Measurements from ENCODE around the gene CCDC187. TPM values are rescaled to one million over a fixed set of nuclear protein-coding genes. Genes with fewer than 3 reads are reported as not detected.
A peak's percentile ranks its signal among the peaks of the same experiment; 100 is the strongest.

CCDC187 gene
- total RNA-seq, 1 experiment from 2014 or later, result not detected

DNA sequence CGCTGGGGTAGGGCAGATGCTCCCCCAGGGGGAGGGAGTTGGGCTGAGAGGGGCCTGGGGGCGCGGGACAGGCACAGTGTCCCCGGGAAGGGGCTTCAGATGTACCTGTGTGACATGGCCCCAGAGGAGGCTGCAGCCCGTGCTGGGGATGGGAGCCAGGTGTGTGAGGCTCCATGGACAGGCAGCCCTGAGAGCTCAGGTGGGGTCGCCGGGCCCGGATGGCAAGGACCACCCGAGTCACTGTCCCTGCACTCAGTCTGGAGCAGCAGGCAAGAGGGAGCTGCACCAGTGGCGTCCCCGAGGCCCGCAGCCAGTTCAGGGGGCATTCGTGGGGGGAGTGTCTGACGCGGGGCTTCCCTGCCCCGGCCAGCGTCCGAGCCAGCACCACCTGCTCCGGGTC lies 18.9 kb downstream of the CCDC187 start:
- Histone ChIP-seq H3K27me3 (replicated peaks; ENCODE audit: insufficient read depth, low read depth, low read length, poor library complexity) (no peaks in the 10 kb centered on the region), H3K9me3 (ENCODE audit: low read depth, low read length, poor library complexity, severe bottlenecking) (no peaks in the 10 kb centered on the region), H3K27ac (ENCODE audit: low read depth, low read length, poor library complexity, severe bottlenecking) (no peak overlapping the region), H3K4me3 (ENCODE audit: low read depth, low read length, poor library complexity, severe bottlenecking) (no peak overlapping the region), H3K4me1 (ENCODE audit: insufficient read depth, low read length, poor library complexity, severe bottlenecking) (peaks cover 5% of the 10 kb centered on the region), H3K36me3 (ENCODE audit: insufficient read depth, low read length, poor library complexity, severe bottlenecking) (no peaks in the 10 kb centered on the region)
- ChIA-PET POLR2A (ENCODE audit: low non-redundant PET) (no interaction called here), CTCF (interaction anchor here (1.8 kb wide), 1 partner anchor 114 kb away, joined by 3 read pairs; no protein-coding TSS in a partner anchor)
- intact Hi-C loops (cut with micrococcal nuclease; ENCODE audit: unreplicated experiment), result loop anchor here (5.0 kb wide), 1 partner anchor 683 kb away; no protein-coding TSS in a partner anchor
- no peak for DNase-seq (ENCODE audit: low spot score)
- TF ChIP-seq, protein P1, sequence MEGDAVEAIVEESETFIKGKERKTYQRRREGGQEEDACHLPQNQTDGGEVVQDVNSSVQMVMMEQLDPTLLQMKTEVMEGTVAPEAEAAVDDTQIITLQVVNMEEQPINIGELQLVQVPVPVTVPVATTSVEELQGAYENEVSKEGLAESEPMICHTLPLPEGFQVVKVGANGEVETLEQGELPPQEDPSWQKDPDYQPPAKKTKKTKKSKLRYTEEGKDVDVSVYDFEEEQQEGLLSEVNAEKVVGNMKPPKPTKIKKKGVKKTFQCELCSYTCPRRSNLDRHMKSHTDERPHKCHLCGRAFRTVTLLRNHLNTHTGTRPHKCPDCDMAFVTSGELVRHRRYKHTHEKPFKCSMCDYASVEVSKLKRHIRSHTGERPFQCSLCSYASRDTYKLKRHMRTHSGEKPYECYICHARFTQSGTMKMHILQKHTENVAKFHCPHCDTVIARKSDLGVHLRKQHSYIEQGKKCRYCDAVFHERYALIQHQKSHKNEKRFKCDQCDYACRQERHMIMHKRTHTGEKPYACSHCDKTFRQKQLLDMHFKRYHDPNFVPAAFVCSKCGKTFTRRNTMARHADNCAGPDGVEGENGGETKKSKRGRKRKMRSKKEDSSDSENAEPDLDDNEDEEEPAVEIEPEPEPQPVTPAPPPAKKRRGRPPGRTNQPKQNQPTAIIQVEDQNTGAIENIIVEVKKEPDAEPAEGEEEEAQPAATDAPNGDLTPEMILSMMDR (conservative IDR thresholded peaks at IDR 0.05; ENCODE audit: low read depth, low read length), result no peak
- no peak for TF ChIP-seq EZH2 (IDR thresholded peaks at IDR 0.05; ENCODE audit: borderline replicate concordance, low read depth, low read length, poor library complexity, severe bottlenecking)
- no TSS peak for BruUV-seq (replicated peaks)

DNA sequence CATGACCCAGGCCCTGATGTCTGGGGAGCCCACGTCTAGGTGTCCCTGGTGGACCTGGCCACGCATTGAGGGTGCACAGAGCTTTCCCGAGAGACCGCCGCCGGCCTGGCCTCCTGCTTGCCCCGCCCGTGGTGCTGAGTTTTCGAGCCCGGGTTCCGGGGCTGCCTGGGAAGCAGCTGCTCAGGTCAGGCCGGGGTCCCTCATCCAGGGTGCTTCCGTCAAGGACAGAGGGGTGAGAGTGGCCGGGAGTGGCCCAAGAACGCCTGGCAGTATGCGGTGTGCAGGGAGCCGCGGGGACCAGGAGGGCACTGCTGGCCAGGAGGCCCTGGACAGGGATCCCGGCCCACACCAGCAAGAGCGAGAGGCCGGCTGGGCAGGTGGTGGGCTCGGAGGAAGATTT lies 19.6 kb downstream of the CCDC187 start:
- no peaks in the 10 kb centered on the region for H3K9me3 ChIP-seq (ENCODE audit: low read depth, low read length, poor library complexity, severe bottlenecking)
- no peak overlapping the region for H3K27ac ChIP-seq (ENCODE audit: low read depth, low read length, poor library complexity, severe bottlenecking)
- ChIA-PET POLR2A (ENCODE audit: low non-redundant PET) (no interaction called here), CTCF (interaction anchor here (1.8 kb wide), 1 partner anchor 114 kb away, joined by 3 read pairs; no protein-coding TSS in a partner anchor)
- BruUV-seq (replicated peaks), result no TSS peak
- no peaks in the 10 kb centered on the region for H3K27me3 ChIP-seq (replicated peaks; ENCODE audit: insufficient read depth, low read depth, low read length, poor library complexity)
- TF ChIP-seq, protein P1 (conservative IDR thresholded peaks at IDR 0.05; ENCODE audit: low read depth, low read length), result no peak
- TF ChIP-seq EZH2 (IDR thresholded peaks at IDR 0.05; ENCODE audit: borderline replicate concordance, low read depth, low read length, poor library complexity, severe bottlenecking), result no peak
- no peak for DNase-seq (ENCODE audit: low spot score)
- no peak overlapping the region for H3K4me3 ChIP-seq (ENCODE audit: low read depth, low read length, poor library complexity, severe bottlenecking)
- intact Hi-C loops (cut with micrococcal nuclease; ENCODE audit: unreplicated experiment), result loop anchor here (5.0 kb wide), 1 partner anchor 682 kb away; no protein-coding TSS in a partner anchor
- H3K4me1 ChIP-seq (ENCODE audit: insufficient read depth, low read length, poor library complexity, severe bottlenecking), result peaks cover 5% of the 10 kb centered on the region
- no peaks in the 10 kb centered on the region for H3K36me3 ChIP-seq (ENCODE audit: insufficient read depth, low read length, poor library complexity, severe bottlenecking)

DNA sequence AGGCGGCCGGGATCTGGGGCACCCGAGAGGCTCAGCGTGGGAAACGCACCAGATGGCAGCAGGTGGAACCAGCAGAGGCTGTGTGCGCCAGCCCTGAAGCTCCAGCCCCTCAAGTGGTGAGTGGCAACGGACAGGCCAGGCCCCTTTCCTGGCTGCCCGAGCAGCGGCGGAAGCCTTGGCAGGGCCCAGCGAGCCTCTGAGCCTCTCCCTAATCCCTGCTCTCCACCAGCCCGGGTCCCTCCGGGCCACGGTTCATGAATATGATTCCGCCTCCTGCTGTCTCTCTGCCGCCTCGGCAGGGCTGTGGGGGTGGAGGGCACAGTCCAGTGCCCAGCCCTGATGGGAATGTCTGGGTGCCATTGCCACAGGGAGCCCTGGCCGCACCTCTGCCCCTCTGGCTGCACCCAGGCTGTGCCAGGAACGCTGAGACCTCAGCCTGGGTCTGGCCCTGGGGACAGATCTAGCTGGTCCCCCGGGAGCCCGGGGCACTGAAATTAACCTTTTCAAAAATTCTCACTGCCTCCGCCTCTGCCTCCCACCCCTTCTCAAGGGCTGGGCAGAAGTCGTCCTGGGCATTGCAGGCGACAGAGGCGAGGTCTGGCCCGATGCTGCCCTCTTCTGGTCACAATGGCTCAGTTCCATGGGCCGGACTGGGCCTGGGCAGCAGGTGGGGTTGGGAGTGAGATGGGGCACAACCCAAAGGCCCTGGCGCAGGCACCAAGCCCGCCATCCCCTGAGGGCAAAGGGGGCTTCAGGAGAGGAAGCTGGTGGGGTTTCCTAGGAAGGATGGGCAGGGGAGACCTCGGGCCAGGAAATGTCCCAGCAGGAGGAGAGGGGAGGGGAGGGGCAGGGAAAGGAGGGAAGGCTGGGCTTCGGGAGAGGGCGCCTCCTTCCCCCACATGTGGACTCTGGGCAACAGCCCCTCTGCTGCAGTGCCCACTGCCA lies 20.3 kb downstream of the CCDC187 start:
- H3K27me3 ChIP-seq (replicated peaks; ENCODE audit: insufficient read depth, low read depth, low read length, poor library complexity), result no peaks in the 10 kb centered on the region
- H3K4me3 ChIP-seq (ENCODE audit: low read depth, low read length, poor library complexity, severe bottlenecking), result no peak overlapping the region
- TF ChIP-seq, protein P1 (conservative IDR thresholded peaks at IDR 0.05; ENCODE audit: low read depth, low read length), result peak; percentile 92
- TF ChIP-seq EZH2 (IDR thresholded peaks at IDR 0.05; ENCODE audit: borderline replicate concordance, low read depth, low read length, poor library complexity, severe bottlenecking), result no peak
- H3K4me1 ChIP-seq (ENCODE audit: insufficient read depth, low read length, poor library complexity, severe bottlenecking), result peaks cover 5% of the 10 kb centered on the region
- peak; percentile 80 for DNase-seq (ENCODE audit: low spot score)
- H3K9me3 ChIP-seq (ENCODE audit: low read depth, low read length, poor library complexity, severe bottlenecking), result no peaks in the 10 kb centered on the region
- intact Hi-C loops (cut with micrococcal nuclease; ENCODE audit: unreplicated experiment), result loop anchor here (1.0 to 5.0 kb wide), 2 partner anchors 113 to 681 kb away; no protein-coding TSS in a partner anchor
- POLR2A ChIA-PET (ENCODE audit: low non-redundant PET), result no interaction called here
- H3K36me3 ChIP-seq (ENCODE audit: insufficient read depth, low read length, poor library complexity, severe bottlenecking), result no peaks in the 10 kb centered on the region
- BruUV-seq (replicated peaks), result no TSS peak
- CTCF ChIA-PET, result interaction anchor here (1.8 kb wide), 1 partner anchor 113 kb away, joined by 3 read pairs; no protein-coding TSS in a partner anchor
- no peak overlapping the region for H3K27ac ChIP-seq (ENCODE audit: low read depth, low read length, poor library complexity, severe bottlenecking)
